Fibroblast of lung (primary cell): ENCODE measurements around the gene L3HYPDH. TPM values are rescaled to one million over a fixed set of nuclear protein-coding genes. Genes with fewer than 3 reads are reported as not detected.

Experiments used
- DNase-seq, 2 donors: peaks; one replicate each; pipeline versions ENCODE4 v3.0.0 to v3.0.0-alpha.2; 2010; ENCODE audit warnings: low read depth in 2 of 2
- H2AFZ ChIP-seq: 2 replicates; pipeline ENCODE4 v1.5.1; 2012; ENCODE audit warnings: low read length, control low read depth, inconsistent platforms
- H3K27ac ChIP-seq: 2 replicates; pipeline ENCODE4 v1.5.1; 2011; ENCODE audit warnings: low read length, control low read depth; ENCODE audit not compliant: insufficient read depth
- H3K27me3 ChIP-seq: 2 replicates; pipeline ENCODE4 v1.5.1; 2011; ENCODE audit warnings: mild to moderate bottlenecking, low read length; ENCODE audit not compliant: control insufficient read depth, insufficient read depth
- H3K36me3 ChIP-seq: 2 replicates; pipeline ENCODE4 v1.5.1; 2011; ENCODE audit warnings: low read length; ENCODE audit not compliant: control insufficient read depth, insufficient read depth
- H3K4me1 ChIP-seq: 2 replicates; pipeline ENCODE4 v1.5.1; 2011; ENCODE audit warnings: low read length; ENCODE audit not compliant: control insufficient read depth, insufficient read depth; ENCODE audit errors: extremely low read depth
- H3K4me2 ChIP-seq: 2 replicates; pipeline ENCODE4 v1.5.1; 2011; ENCODE audit warnings: low read length, control low read depth; ENCODE audit not compliant: insufficient read depth; ENCODE audit errors: extremely low read depth
- H3K4me3 ChIP-seq, 4 experiments: fragments of 200-600 bp in 1 of 4; sonication (generic) in 1 of 4; replicated peaks in 1 of 4; 2 replicates each; pipeline ENCODE4 v1.5.1; 2011 to 2016; ENCODE audit warnings: low read length in 4 of 4, low read depth in 3 of 4, mild to moderate bottlenecking in 3 of 4, control low read depth in 2 of 4, inconsistent platforms in 1 of 4, mixed read lengths in 1 of 4; ENCODE audit not compliant: insufficient read depth in 1 of 4; ENCODE audit errors: control extremely low read depth in 1 of 4
- H3K79me2 ChIP-seq: 2 replicates; pipeline ENCODE4 v1.5.1; 2012; ENCODE audit warnings: mild to moderate bottlenecking, low read length, inconsistent platforms; ENCODE audit not compliant: control insufficient read depth, insufficient read depth
- H3K9ac ChIP-seq: 2 replicates; pipeline ENCODE4 v1.5.1; 2011; ENCODE audit warnings: mild to moderate bottlenecking, low read length, control low read depth; ENCODE audit not compliant: insufficient read depth
- H3K9me3 ChIP-seq: 2 replicates; pipeline ENCODE4 v1.5.1; 2012; ENCODE audit warnings: low read depth, low read length; ENCODE audit not compliant: control insufficient read depth, insufficient read depth
- H4K20me1 ChIP-seq: 2 replicates; pipeline ENCODE4 v1.5.1; 2011; ENCODE audit warnings: low read length; ENCODE audit not compliant: control insufficient read depth, insufficient read depth; ENCODE audit errors: extremely low read depth
- EZH2 ChIP-seq: IDR thresholded peaks from 2 replicates; pipeline ENCODE4 v1.5.1; 2012; ENCODE audit warnings: low read length, control low read depth, mild to moderate bottlenecking; ENCODE audit errors: missing control alignments
- polyA minus RNA-seq: library from RNA; depleted of rRNA, polyadenylated mRNA; stranded (reverse); fragments of >200 nt; gene quantifications from 2 replicates; pipeline ENCODE4 v1.2.3, GENCODE V29; 2011; ENCODE audit warnings: low replicate concordance
- polyA plus RNA-seq, 2 donors: library from polyadenylated mRNA; depleted of rRNA in 1 of 2; stranded (reverse) in 1 of 2; unstranded in 1 of 2; fragments of >200 nt; gene quantifications; 2 replicates each; pipeline ENCODE4 v1.2.1, GENCODE V29; 2011 to 2012; ENCODE audit warnings: missing spikeins in 1 of 2
- total RNA-seq: library from RNA; depleted of rRNA; stranded (reverse); fragments of >200 nt; gene quantifications from 2 replicates; pipeline ENCODE4 v1.2.1, GENCODE V29; 2014
- TF ChIP-seq, protein P1 (sequence below), 2 donors: IDR thresholded peaks in 1 of 2; conservative IDR thresholded peaks in 1 of 2; 1 replicate in 1 of 2; 2 replicates in 1 of 2; pipeline ENCODE4 v1.5.1; 2011 to 2012; ENCODE audit warnings: low read length in 2 of 2, control low read depth in 1 of 2, inconsistent platforms in 1 of 2, low read depth in 1 of 2, mild to moderate bottlenecking in 1 of 2

Gene L3HYPDH
- total RNA-seq (39.8 and 50.4 TPM in 2 replicates), polyA plus RNA-seq (28.7 and 31.7 TPM in 2 replicates), polyA minus RNA-seq (1.9 and 2.1 TPM in 2 replicates)
- polyA plus RNA-seq (2012), result 18.5 and 21.9 TPM in 2 replicates

GRCh38 chr14:59483819-59484638 lies at the start of gene L3HYPDH, which contains the start of gene JKAMP:
L3HYPDH (minus strand) TSS chr14:59484408; CDS start chr14:59484316, 92 bp downstream.
JKAMP (plus strand) TSS chr14:59484517; CDS start chr14:59484590, 73 bp downstream.
- peaks cover 3% of the 10 kb centered on the region for H3K4me1 ChIP-seq
- H3K27me3 ChIP-seq, result no peaks in the 10 kb centered on the region
- peaks cover 3% of the 10 kb centered on the region for H3K36me3 ChIP-seq
- no peak for TF ChIP-seq EZH2
- TF ChIP-seq, protein P1, sequence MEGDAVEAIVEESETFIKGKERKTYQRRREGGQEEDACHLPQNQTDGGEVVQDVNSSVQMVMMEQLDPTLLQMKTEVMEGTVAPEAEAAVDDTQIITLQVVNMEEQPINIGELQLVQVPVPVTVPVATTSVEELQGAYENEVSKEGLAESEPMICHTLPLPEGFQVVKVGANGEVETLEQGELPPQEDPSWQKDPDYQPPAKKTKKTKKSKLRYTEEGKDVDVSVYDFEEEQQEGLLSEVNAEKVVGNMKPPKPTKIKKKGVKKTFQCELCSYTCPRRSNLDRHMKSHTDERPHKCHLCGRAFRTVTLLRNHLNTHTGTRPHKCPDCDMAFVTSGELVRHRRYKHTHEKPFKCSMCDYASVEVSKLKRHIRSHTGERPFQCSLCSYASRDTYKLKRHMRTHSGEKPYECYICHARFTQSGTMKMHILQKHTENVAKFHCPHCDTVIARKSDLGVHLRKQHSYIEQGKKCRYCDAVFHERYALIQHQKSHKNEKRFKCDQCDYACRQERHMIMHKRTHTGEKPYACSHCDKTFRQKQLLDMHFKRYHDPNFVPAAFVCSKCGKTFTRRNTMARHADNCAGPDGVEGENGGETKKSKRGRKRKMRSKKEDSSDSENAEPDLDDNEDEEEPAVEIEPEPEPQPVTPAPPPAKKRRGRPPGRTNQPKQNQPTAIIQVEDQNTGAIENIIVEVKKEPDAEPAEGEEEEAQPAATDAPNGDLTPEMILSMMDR (conservative IDR thresholded peaks at IDR 0.05 in 1 of 2, IDR thresholded peaks at IDR 0.05 in 1 of 2; ENCODE audit: low read depth in 1 of 2, low read length in 2 of 2), result peak; percentile 60 to 61
- peaks cover 51% of the 10 kb centered on the region for H3K79me2 ChIP-seq
- H3K27ac ChIP-seq, result peak within 1 kb of the TSS; percentile 98
- H4K20me1 ChIP-seq, result no peaks in the 10 kb centered on the region
- H3K9me3 ChIP-seq, result no peaks in the 10 kb centered on the region
- peak within 1 kb of the TSS; percentile 76 for H3K4me2 ChIP-seq
- DNase-seq, result peak; percentile 94 to 95
- peak within 1 kb of the TSS; percentile 80 to 97 (median 90) for H3K4me3 ChIP-seq
- peak within 1 kb of the TSS; percentile 77 for H2AFZ ChIP-seq
- H3K9ac ChIP-seq, result peak within 1 kb of the TSS; percentile 95

DNA sequence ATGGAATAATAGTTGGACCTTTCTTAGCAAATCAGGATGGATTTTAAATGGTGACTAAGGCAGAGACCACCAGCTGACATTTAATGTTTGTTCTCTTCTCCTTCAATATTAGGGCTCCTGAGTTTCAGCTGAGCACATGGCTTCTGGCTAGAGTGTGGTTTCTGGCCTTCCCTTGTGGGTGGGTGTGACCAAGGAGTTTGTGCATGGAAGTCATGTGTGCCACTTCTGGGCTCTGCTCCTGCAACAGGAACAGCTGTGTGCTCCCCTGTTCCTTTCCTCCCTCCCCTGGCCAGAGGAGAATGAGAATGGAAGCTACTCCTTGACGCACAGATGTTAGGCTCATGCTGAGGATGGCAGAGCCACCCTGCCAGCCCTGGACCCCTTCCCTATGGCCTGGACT lies 48.2 kb upstream of the L3HYPDH start:
- Histone ChIP-seq H3K79me2 (no peaks in the 10 kb centered on the region), H3K9me3 (no peaks in the 10 kb centered on the region), H3K4me2 (no peak overlapping the region), H2AFZ (no peak overlapping the region), H3K27me3 (no peaks in the 10 kb centered on the region), H3K27ac (no peak overlapping the region), H3K9ac (no peak overlapping the region), H4K20me1 (no peaks in the 10 kb centered on the region), H3K4me1 (peaks cover 4% of the 10 kb centered on the region), H3K4me3 (no peak overlapping the region), H3K36me3 (no peaks in the 10 kb centered on the region)
- no peak for DNase-seq
- TF ChIP-seq EZH2, result no peak
- TF ChIP-seq, protein P1 (conservative IDR thresholded peaks at IDR 0.05 in 1 of 2, IDR thresholded peaks at IDR 0.05 in 1 of 2; ENCODE audit: low read depth in 1 of 2, low read length in 2 of 2), result no peak

- DNase-seq, result no peak
- Histone ChIP-seq H3K36me3 (no peaks in the 10 kb centered on the region), H2AFZ (no peak overlapping the region), H3K4me3 (no peak overlapping the region), H3K4me2 (no peak overlapping the region), H3K79me2 (no peaks in the 10 kb centered on the region), H4K20me1 (no peaks in the 10 kb centered on the region), H3K9ac (no peak overlapping the region), H3K9me3 (no peaks in the 10 kb centered on the region), H3K27me3 (no peaks in the 10 kb centered on the region), H3K27ac (no peak overlapping the region), H3K4me1 (peaks cover 4% of the 10 kb centered on the region)
- TF ChIP-seq EZH2, result no peak
- TF ChIP-seq, protein P1 (conservative IDR thresholded peaks at IDR 0.05 in 1 of 2, IDR thresholded peaks at IDR 0.05 in 1 of 2; ENCODE audit: low read depth in 1 of 2, low read length in 2 of 2), result no peak
These were observed 46.1 kb upstream of the L3HYPDH start for GRCh38 chr14:59530349-59530748.
